GM12878 (cell line): Measurements from ENCODE around the gene DPEP1. TPM values are rescaled to one million over a fixed set of nuclear protein-coding genes. Genes with fewer than 3 reads are reported as not detected.
A peak's percentile ranks its signal among the peaks of the same experiment; 100 is the strongest.

Experiments used
- ATAC-seq: fragments of 200-7000 bp; cut with Tn5 transposase; 3 replicates; pipeline ENCODE4 v1.9.1; 2020; ENCODE audit warnings: mild to moderate bottlenecking, moderate library complexity
- BruUV-seq: library from RNA; stranded (reverse); fragments of 400-500 nt; replicated peaks from 2 replicates; lab custom pipeline; 2021; lab: Mats Ljungman, UMichigan
- CTCF ChIA-PET: fragments of 300-600 bp; sonication (Branson Sonifier 250); formaldehyde crosslinking; extraction: SDS; loops from one replicate; lab custom pipeline; 2021; ENCODE audit warnings: inconsistent platforms; lab: Yijun Ruan, JAX
- POLR2A ChIA-PET: fragments of 350-600 bp; formaldehyde crosslinking; extraction: SDS; loops from one replicate; lab custom pipeline; 2021; ENCODE audit warnings: inconsistent platforms; lab: Charles Lee
- RAD21 ChIA-PET: fragments of 300-600 bp; sonication (Branson Sonifier 250); formaldehyde crosslinking; loops from one replicate; lab custom pipeline; 2023; ENCODE audit warnings: antibody characterized with exemption; ENCODE audit not compliant: unreplicated experiment; lab: Charles Lee
- SMC1A ChIA-PET: fragments of 300-600 bp; sonication (Branson Sonifier 250); formaldehyde crosslinking; loops from one replicate; lab custom pipeline; 2023; ENCODE audit not compliant: unreplicated experiment, uncharacterized antibody; lab: Charles Lee
- DNase-seq: peaks from one replicate; pipeline ENCODE4 v3.0.0-alpha.2; 2011; ENCODE audit warnings: low read depth, low spot score
- FAIRE-seq: peaks from 3 replicates; lab custom pipeline; 2011; peaks lifted over from hg19 to GRCh38; lab: Jason Lieb, UNC
- H2AFZ ChIP-seq: 2 replicates; pipeline ENCODE4 v1.6.0; 2011; ENCODE audit warnings: low read depth, low read length, control low read depth; ENCODE audit not compliant: control insufficient read depth
- H3K27ac ChIP-seq: 2 replicates; pipeline ENCODE4 v1.5.1; 2011; ENCODE audit warnings: control low read depth; ENCODE audit not compliant: control insufficient read depth, insufficient read depth
- H3K27me3 ChIP-seq, 2 experiments: replicated peaks in 1 of 2; 2 replicates each; pipeline versions ENCODE4 v1.6.0 to v1.6.1; 2011; ENCODE audit warnings: low read length in 1 of 2; ENCODE audit not compliant: control insufficient read depth in 2 of 2, insufficient read depth in 2 of 2
- H3K36me3 ChIP-seq, 2 experiments: 2 replicates each; pipeline ENCODE4 v1.5.1; 2011; ENCODE audit warnings: low read length in 1 of 2; ENCODE audit not compliant: control insufficient read depth in 2 of 2, insufficient read depth in 2 of 2
- H3K4me1 ChIP-seq: 2 replicates; pipeline ENCODE4 v1.6.1; 2011; ENCODE audit warnings: mild to moderate bottlenecking, low read length, moderate library complexity, mixed read lengths; ENCODE audit not compliant: control insufficient read depth, insufficient read depth
- H3K4me2 ChIP-seq: 2 replicates; pipeline ENCODE4 v1.6.0; 2011; ENCODE audit warnings: control low read depth; ENCODE audit not compliant: control insufficient read depth, insufficient read depth
- H3K4me3 ChIP-seq: fragments of 200-600 bp; sonication (generic); 2 replicates; pipeline ENCODE4 v1.5.1; 2016
- H3K79me2 ChIP-seq: 2 replicates; pipeline ENCODE4 v1.6.0; 2011; ENCODE audit warnings: low read length; ENCODE audit not compliant: control insufficient read depth, insufficient read depth
- H3K9ac ChIP-seq: 2 replicates; pipeline ENCODE4 v1.8.0; 2011; ENCODE audit warnings: low read length, control low read depth, mixed read lengths; ENCODE audit not compliant: control insufficient read depth, insufficient read depth
- H3K9me3 ChIP-seq: replicated peaks from 3 replicates; pipeline ENCODE4 v1.5.1; 2011; ENCODE audit warnings: mild to moderate bottlenecking, low read length; ENCODE audit not compliant: control insufficient read depth, insufficient read depth
- H4K20me1 ChIP-seq: 2 replicates; pipeline ENCODE4 v1.6.0; 2011; ENCODE audit not compliant: control insufficient read depth, insufficient read depth
- DPF2 ChIP-seq: fragments of 450-650 bp; IDR thresholded peaks from 2 replicates; pipeline ENCODE4 v1.6.1; 2017; ENCODE audit warnings: mild to moderate bottlenecking
- E2F4 ChIP-seq: IDR thresholded peaks from 2 replicates; pipeline ENCODE4 v1.6.1; 2012; ENCODE audit warnings: low read depth, low read length, improper control_type of control experiment
- IKZF2 ChIP-seq, 2 experiments: fragments of 450-650 bp; IDR thresholded peaks; 2 replicates each; pipeline ENCODE4 v1.6.1; 2017; ENCODE audit warnings: mild to moderate bottlenecking in 2 of 2, moderate library complexity in 2 of 2
- KDM1A ChIP-seq: fragments of 200-600 bp; sonication (generic); IDR thresholded peaks from 2 replicates; pipeline ENCODE4 v1.6.1; 2016; ENCODE audit warnings: borderline replicate concordance
- LARP7 ChIP-seq: fragments of 450-650 bp; IDR thresholded peaks from 2 replicates; pipeline ENCODE4 v1.6.1; 2017; ENCODE audit warnings: mild to moderate bottlenecking
- NR2C1 ChIP-seq: fragments of 450-650 bp; IDR thresholded peaks from 2 replicates; pipeline ENCODE4 v1.6.1; 2017; ENCODE audit warnings: antibody characterized with exemption, mild to moderate bottlenecking, moderate library complexity
- NRF1 ChIP-seq: conservative IDR thresholded peaks from 2 replicates; pipeline ENCODE4 v1.6.1; 2011; ENCODE audit warnings: mild to moderate bottlenecking, low read depth, low read length, improper control_type of control experiment
- POLR2AphosphoS5 ChIP-seq: IDR thresholded peaks from 2 replicates; pipeline ENCODE4 v1.6.1; 2011; ENCODE audit warnings: mild to moderate bottlenecking, low read length, inconsistent platforms
- POU2F2 ChIP-seq: IDR thresholded peaks from 3 replicates; pipeline ENCODE4 v1.6.1; 2011; ENCODE audit warnings: low read depth, mild to moderate bottlenecking, low read length, borderline replicate concordance
- RAD21 ChIP-seq: IDR thresholded peaks from 2 replicates; pipeline ENCODE4 v1.6.1; 2011; ENCODE audit warnings: mild to moderate bottlenecking, low read depth, low read length, moderate library complexity; ENCODE audit not compliant: insufficient read depth
- RELB ChIP-seq: fragments of 450-650 bp; IDR thresholded peaks from 2 replicates; pipeline ENCODE4 v1.6.1; 2017; ENCODE audit warnings: low read depth, mild to moderate bottlenecking, moderate library complexity
- SP1 ChIP-seq: IDR thresholded peaks from one replicate; pipeline ENCODE4 v1.6.1; 2011; ENCODE audit warnings: low read depth, low read length
- STAT3 ChIP-seq: IDR thresholded peaks from 2 replicates; pipeline ENCODE4 v1.6.1; 2011; ENCODE audit warnings: low read depth, low read length, improper control_type of control experiment
- ZNF207 ChIP-seq: fragments of 450-650 bp; IDR thresholded peaks from 2 replicates; pipeline ENCODE4 v1.6.1; 2014; ENCODE audit warnings: antibody characterized with exemption, mild to moderate bottlenecking, borderline replicate concordance
- WGBS: methylation state at CpG from one replicate; pipeline ENCODE4 v1.1.6; 2016; ENCODE audit warnings: low lambda C conversion rate; ENCODE audit not compliant: insufficient replicate concordance, insufficient coverage; ENCODE audit errors: missing lambda C conversion rate; 5-methylcytosine and 5-hydroxymethylcytosine counted together
- in situ Hi-C: fragments of 300-500 bp; cut with MboI; formaldehyde crosslinking; loops from 9 replicates; pipeline ENCODE4 v1.14.3; 2018; ENCODE audit warnings: mixed read lengths
- intact Hi-C: fragments of 100-400 bp; cut with micrococcal nuclease; formaldehyde crosslinking; loops from one replicate; pipeline ENCODE4 v1.14.2; 2022; ENCODE audit not compliant: unreplicated experiment
- polyA plus RNA-seq, 11 experiments: library from polyadenylated mRNA; depleted of rRNA in 4 of 11; unstranded in 6 of 11; stranded (reverse) in 5 of 11; fragments of >200 nt; fragmentation: Nextera tagmentation in 4 of 11; fragmentation: Illumina TruSeq in 1 of 11; extraction: Ambion mirVana in 4 of 11; extraction: Trizol in 1 of 11; gene quantifications; 1 replicate in 1 of 11; 2 replicates in 10 of 11; pipeline versions ENCODE4 v1.2.1 to v1.2.3, GENCODE V29; 2011 to 2016; ENCODE audit warnings: inconsistent platforms in 2 of 11, missing spikeins in 2 of 11, low read depth in 1 of 11
- total RNA-seq, 4 experiments: library from RNA; depleted of rRNA in 3 of 4; stranded (reverse); fragments of >200 nt in 3 of 4; fragmentation: Illumina TruSeq in 1 of 4; extraction: Trizol in 1 of 4; gene quantifications; 2 replicates each; pipeline versions ENCODE4 v1.2.1 to v1.2.3, GENCODE V29; 2013 to 2021
- TF ChIP-seq, protein P1 (sequence below): fragments of 150-350 bp; IDR thresholded peaks from 2 replicates; pipeline ENCODE4 v1.6.1; 2014; ENCODE audit warnings: mild to moderate bottlenecking, low read depth, low read length
- TF ChIP-seq, protein P2 (sequence below): IDR thresholded peaks from 2 replicates; pipeline ENCODE4 v1.6.1; 2011; ENCODE audit warnings: borderline replicate concordance, low read depth, mild to moderate bottlenecking, moderate library complexity, mixed read lengths, low read length; ENCODE audit not compliant: insufficient read depth; ENCODE audit errors: extremely low read length

The DPEP1 gene
- total and polyA plus RNA-seq, 10 of the 15 experiments (the other 5 are each of a cell fraction or from before 2014, with no cell fraction given): not detected

- POLR2A ChIA-PET: no interaction called here
- TF ChIP-seq POLR2AphosphoS5 (no peak), STAT3 (no peak), DPF2 (no peak), NRF1 (no peak), SP1 (no peak), RELB (no peak), RAD21 (no peak), LARP7 (no peak), E2F4 (no peak), POU2F2 (no peak), KDM1A (no peak), IKZF2 (IDR thresholded peaks at IDR 0.05) (no peak), NR2C1 (no peak), ZNF207 (no peak)
- TF ChIP-seq, protein P1, sequence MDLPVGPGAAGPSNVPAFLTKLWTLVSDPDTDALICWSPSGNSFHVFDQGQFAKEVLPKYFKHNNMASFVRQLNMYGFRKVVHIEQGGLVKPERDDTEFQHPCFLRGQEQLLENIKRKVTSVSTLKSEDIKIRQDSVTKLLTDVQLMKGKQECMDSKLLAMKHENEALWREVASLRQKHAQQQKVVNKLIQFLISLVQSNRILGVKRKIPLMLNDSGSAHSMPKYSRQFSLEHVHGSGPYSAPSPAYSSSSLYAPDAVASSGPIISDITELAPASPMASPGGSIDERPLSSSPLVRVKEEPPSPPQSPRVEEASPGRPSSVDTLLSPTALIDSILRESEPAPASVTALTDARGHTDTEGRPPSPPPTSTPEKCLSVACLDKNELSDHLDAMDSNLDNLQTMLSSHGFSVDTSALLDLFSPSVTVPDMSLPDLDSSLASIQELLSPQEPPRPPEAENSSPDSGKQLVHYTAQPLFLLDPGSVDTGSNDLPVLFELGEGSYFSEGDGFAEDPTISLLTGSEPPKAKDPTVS: no peak
- TF ChIP-seq, protein P2, sequence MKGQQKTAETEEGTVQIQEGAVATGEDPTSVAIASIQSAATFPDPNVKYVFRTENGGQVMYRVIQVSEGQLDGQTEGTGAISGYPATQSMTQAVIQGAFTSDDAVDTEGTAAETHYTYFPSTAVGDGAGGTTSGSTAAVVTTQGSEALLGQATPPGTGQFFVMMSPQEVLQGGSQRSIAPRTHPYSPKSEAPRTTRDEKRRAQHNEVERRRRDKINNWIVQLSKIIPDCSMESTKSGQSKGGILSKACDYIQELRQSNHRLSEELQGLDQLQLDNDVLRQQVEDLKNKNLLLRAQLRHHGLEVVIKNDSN: no peak
- TF ChIP-seq, all 136 proteins: peak for 0
- Histone ChIP-seq H4K20me1 (no peaks in the 10 kb centered on the region), H3K4me2 (peak overlapping the region; percentile 47; the same call in 1 of the 2 replicates), H3K9me3 (no peaks in the 10 kb centered on the region), H3K27ac (no peak overlapping the region), H3K9ac (no peak overlapping the region), H2AFZ (peak overlapping the region; percentile 49), H3K4me1 (peaks cover 15% of the 10 kb centered on the region), H3K36me3 (no peaks in the 10 kb centered on the region), H3K79me2 (no peaks in the 10 kb centered on the region), H3K4me3 (no peak overlapping the region), H3K27me3 (no peaks in the 10 kb centered on the region; a peak in 1 of 4 replicates)
- ATAC-seq (peak; percentile 5), DNase-seq (no peak), FAIRE-seq (no peak)
- RAD21 ChIA-PET: interaction anchor here (0.7 kb wide), 1 partner anchor 29 kb away, joined by 3 read pairs; no protein-coding TSS in a partner anchor
- no TSS peak for BruUV-seq
- CTCF ChIA-PET: interaction anchor here (0.9 to 1.0 kb wide), 3 partner anchors 17 to 68 kb away, joined by 3 to 4 read pairs (median 3); no protein-coding TSS in a partner anchor
- SMC1A ChIA-PET: no interaction called here
- in situ Hi-C loops: no loop called here
- WGBS: 38% methylated on average over 31 of the region's 31 CpGs
- intact Hi-C loops: loop anchor here (2.0 kb wide), 1 partner anchor 67 kb away; no protein-coding TSS in a partner anchor
These were observed 39.4 kb upstream of the DPEP1 start for GRCh38 chr16:89573826-89574680.
